Body of pancreas (tissue), 4 donors: ENCODE measurements around the gene PPOX.

Experiments
- CTCF ChIP-seq, 7 experiments: fragments of 450-650 bp in 4 of 7; fragments of 200-600 bp in 3 of 7; sonication (generic) in 3 of 7; IDR thresholded peaks; one replicate each; pipeline ENCODE4 v1.5.1; 2016 to 2019; ENCODE audit warnings: antibody characterized with exemption in 7 of 7
- POLR2A ChIP-seq, 3 donors: fragments of 450-650 bp; IDR thresholded peaks; one replicate each; pipeline ENCODE4 v1.6.1; 2016; ENCODE audit warnings: antibody characterized with exemption in 3 of 3, mild to moderate bottlenecking in 2 of 3

- TF ChIP-seq CTCF (IDR thresholded peaks at IDR 0.05) (no peak), POLR2A (IDR thresholded peaks at IDR 0.05) (no peak)
These were observed 5.5 kb upstream of the PPOX start for GRCh38 chr1:161160671-161161145.
